PC-3 (cell line): Measurements from ENCODE around the gene MGLL. TPM values are rescaled to one million over a fixed set of nuclear protein-coding genes. Genes with fewer than 3 reads are reported as not detected.

Source experiments
- ATAC-seq: fragments of 200-7000 bp; cut with Tn5 transposase; 2 replicates; pipeline ENCODE4 v1.9.1; 2020; ENCODE audit warnings: mild to moderate bottlenecking, moderate library complexity
- BruUV-seq: library from RNA; stranded (reverse); fragments of 400-500 nt; replicated peaks from 2 replicates; lab custom pipeline; 2021; lab: Mats Ljungman, UMichigan
- CTCF ChIA-PET: fragments of 300-600 bp; sonication (Branson Sonifier 250); formaldehyde crosslinking; loops from one replicate; lab custom pipeline; 2022; ENCODE audit warnings: antibody characterized with exemption; lab: Charles Lee
- POLR2A ChIA-PET: fragments of 300-600 bp; sonication (Branson Sonifier 250); formaldehyde crosslinking; loops from one replicate; lab custom pipeline; 2022; ENCODE audit warnings: antibody characterized with exemption; ENCODE audit not compliant: unreplicated experiment; lab: Charles Lee
- DNase-seq: peaks from one replicate; pipeline ENCODE4 v3.0.0-alpha.2; 2015
- H2AFZ ChIP-seq: fragments of 300-600 bp; sonication (generic); 2 replicates; pipeline ENCODE4 v1.6.0; 2016; ENCODE audit warnings: antibody characterized with exemption, low read length
- H3F3A ChIP-seq: fragments of 300-600 bp; sonication (generic); one replicate; pipeline ENCODE4 v1.6.0; 2017; ENCODE audit warnings: antibody characterized with exemption, low read length, control low read depth, mild to moderate bottlenecking; ENCODE audit not compliant: unreplicated experiment
- H3K27ac ChIP-seq: fragments of 300-600 bp; sonication (generic); 2 replicates; pipeline ENCODE4 v1.5.1; 2016; ENCODE audit warnings: mild to moderate bottlenecking, low read length
- H3K27me3 ChIP-seq: fragments of 300-600 bp; sonication (generic); 2 replicates; pipeline ENCODE4 v1.6.1; 2016; ENCODE audit warnings: low read length, mixed read lengths
- H3K36me3 ChIP-seq: fragments of 300-600 bp; sonication (generic); 2 replicates; pipeline ENCODE4 v1.6.1; 2016; ENCODE audit warnings: low read depth, mixed run types, low read length, mixed read lengths
- H3K4me1 ChIP-seq: fragments of 300-600 bp; sonication (generic); 2 replicates; pipeline ENCODE4 v1.5.1; 2016; ENCODE audit warnings: low read length; ENCODE audit not compliant: insufficient read depth
- H3K4me2 ChIP-seq: fragments of 300-600 bp; sonication (generic); 2 replicates; pipeline ENCODE4 v1.6.0; 2016; ENCODE audit warnings: low read length
- H3K4me3 ChIP-seq: fragments of 300-600 bp; sonication (generic); 2 replicates; pipeline ENCODE4 v1.5.1; 2016; ENCODE audit warnings: mild to moderate bottlenecking, low read length, mixed read lengths
- H3K79me2 ChIP-seq: fragments of 300-600 bp; sonication (generic); 2 replicates; pipeline ENCODE4 v1.6.1; 2017; ENCODE audit warnings: low read length, mixed read lengths
- H3K9ac ChIP-seq: fragments of 300-600 bp; sonication (generic); 2 replicates; pipeline ENCODE4 v1.6.0; 2016; ENCODE audit warnings: mild to moderate bottlenecking, low read length
- H3K9me2 ChIP-seq: fragments of 300-600 bp; sonication (generic); replicated peaks from 2 replicates; pipeline ENCODE4 v1.6.1; 2016; ENCODE audit warnings: mixed run types, low read length, mixed read lengths
- H3K9me3 ChIP-seq: fragments of 300-600 bp; sonication (generic); 2 replicates; pipeline ENCODE4 v1.6.1; 2016; ENCODE audit warnings: low read length, mixed read lengths
- H4K20me1 ChIP-seq: fragments of 300-600 bp; sonication (generic); 2 replicates; pipeline ENCODE4 v1.6.1; 2016; ENCODE audit warnings: low read length, mixed read lengths
- CTCF ChIP-seq: fragments of 300-600 bp; sonication (generic); conservative IDR thresholded peaks from 2 replicates; pipeline ENCODE4 v1.5.1; 2017; ENCODE audit warnings: antibody characterized with exemption, low read depth, mild to moderate bottlenecking, low read length
- EZH2 ChIP-seq: fragments of 300-600 bp; sonication (generic); IDR thresholded peaks from one replicate; pipeline ENCODE4 v1.6.1; 2017; ENCODE audit warnings: antibody characterized with exemption, mild to moderate bottlenecking, low read length; ENCODE audit not compliant: unreplicated experiment
- EZH2phosphoT487 ChIP-seq: fragments of 300-600 bp; sonication (generic); IDR thresholded peaks from 2 replicates; pipeline ENCODE4 v1.6.1; 2018; ENCODE audit warnings: mild to moderate bottlenecking, antibody characterized with exemption, low read length, borderline replicate concordance
- intact Hi-C: fragments of 100-400 bp; cut with micrococcal nuclease; formaldehyde crosslinking; loops from 2 replicates; pipeline ENCODE4 v1.9.0; 2023
- total RNA-seq: library from RNA; depleted of rRNA; stranded (reverse); fragments of >200 nt; gene quantifications from 2 replicates; pipeline ENCODE4 v1.2.3, GENCODE V29; 2014

MGLL gene
- total RNA-seq, 1 experiment from 2014 or later, result 38.7 TPM

GRCh38 chr3:127773752-127774395 lies 48.4 kb downstream of the MGLL start:
- Histone ChIP-seq H3K9me3 (no peaks in the 10 kb centered on the region), H3K9ac (no peak overlapping the region), H3K27me3 (no peaks in the 10 kb centered on the region), H3K4me1 (peaks cover 8% of the 10 kb centered on the region), H3K27ac (no peak overlapping the region), H3K9me2 (no peaks in the 10 kb centered on the region), H3K36me3 (peaks cover 9% of the 10 kb centered on the region), H3F3A (no peaks in the 10 kb centered on the region), H2AFZ (no peak overlapping the region), H4K20me1 (no peaks in the 10 kb centered on the region), H3K79me2 (peaks cover 20% of the 10 kb centered on the region; the same call in 1 of the 2 replicates), H3K4me3 (no peak overlapping the region), H3K4me2 (no peak overlapping the region)
- TF ChIP-seq CTCF (no peak), EZH2 (no peak), EZH2phosphoT487 (no peak)
- DNase-seq (no peak), ATAC-seq (no peak)
- ChIA-PET POLR2A (no interaction called here), CTCF (no interaction called here)
- intact Hi-C loops, result no loop called here
- no TSS peak for BruUV-seq

- H3K4me2 ChIP-seq, result no peak overlapping the region
Observed at GRCh38 chr3:127772827-127773751, 49.2 kb downstream of the MGLL start.

More at GRCh38 chr3:127772827-127773751, 49.2 kb downstream of the MGLL start:
- no peak for ATAC-seq
- CTCF ChIA-PET, result no interaction called here
- no TSS peak for BruUV-seq
- H3K27ac ChIP-seq, result no peak overlapping the region
- H4K20me1 ChIP-seq, result no peaks in the 10 kb centered on the region
- H3K27me3 ChIP-seq, result no peaks in the 10 kb centered on the region
- no peaks in the 10 kb centered on the region for H3F3A ChIP-seq
- peaks cover 9% of the 10 kb centered on the region for H3K36me3 ChIP-seq
- H3K9me2 ChIP-seq, result no peaks in the 10 kb centered on the region
- H2AFZ ChIP-seq, result no peak overlapping the region
- POLR2A ChIA-PET, result no interaction called here
- H3K9me3 ChIP-seq, result no peaks in the 10 kb centered on the region
- no peak for DNase-seq
- H3K9ac ChIP-seq, result no peak overlapping the region
- H3K4me3 ChIP-seq, result no peak overlapping the region
- TF ChIP-seq EZH2phosphoT487, result no peak
- TF ChIP-seq EZH2, result no peak
- TF ChIP-seq CTCF, result no peak
- intact Hi-C loops, result no loop called here
- H3K4me1 ChIP-seq, result peaks cover 16% of the 10 kb centered on the region
- peaks cover 20% of the 10 kb centered on the region; the same call in 1 of the 2 replicates for H3K79me2 ChIP-seq
